Ovary (tissue), 3 donors: ENCODE results near the gene SF1.

Source experiments
- EP300 ChIP-seq: sonication (generic); formaldehyde crosslinking; IDR thresholded peaks from one replicate; pipeline ENCODE4 v1.6.1; 2017; ENCODE audit warnings: antibody characterized with exemption
- POLR2A ChIP-seq: fragments of 450-650 bp; IDR thresholded peaks from one replicate; pipeline ENCODE4 v1.6.1; 2017; ENCODE audit warnings: antibody characterized with exemption, mild to moderate bottlenecking, moderate library complexity
- TF ChIP-seq, protein P1 (sequence below), 3 donors: fragments of 450-650 bp in 2 of 3; fragments of 200-600 bp in 1 of 3; IDR thresholded peaks; one replicate each; pipeline versions ENCODE4 v1.5.1 to v1.8.0; 2016 to 2022; ENCODE audit warnings: antibody characterized with exemption in 3 of 3, mild to moderate bottlenecking in 1 of 3
- donor health status: DM: no; HTN: no; CAD: no.

DNA sequence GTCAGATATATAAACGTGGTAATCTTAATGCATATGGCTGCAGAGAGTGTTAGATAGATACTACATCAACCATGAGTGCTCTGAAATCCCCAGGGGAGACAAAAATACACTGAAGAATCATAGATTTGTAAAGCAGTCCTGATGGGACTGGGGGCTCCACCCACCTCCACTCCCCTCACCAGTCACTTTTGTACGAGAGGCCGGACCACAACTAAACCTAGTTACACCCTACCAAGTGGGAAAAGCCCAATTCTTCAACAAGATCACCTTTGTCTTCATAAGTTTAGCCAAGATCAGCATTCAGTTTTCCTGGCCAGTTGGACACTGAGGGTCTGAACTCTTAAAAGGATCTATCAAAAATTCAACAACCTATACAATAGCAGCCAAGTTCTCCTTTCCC is 1.5 kb downstream of the SF1 start:
- TF ChIP-seq, protein P1, sequence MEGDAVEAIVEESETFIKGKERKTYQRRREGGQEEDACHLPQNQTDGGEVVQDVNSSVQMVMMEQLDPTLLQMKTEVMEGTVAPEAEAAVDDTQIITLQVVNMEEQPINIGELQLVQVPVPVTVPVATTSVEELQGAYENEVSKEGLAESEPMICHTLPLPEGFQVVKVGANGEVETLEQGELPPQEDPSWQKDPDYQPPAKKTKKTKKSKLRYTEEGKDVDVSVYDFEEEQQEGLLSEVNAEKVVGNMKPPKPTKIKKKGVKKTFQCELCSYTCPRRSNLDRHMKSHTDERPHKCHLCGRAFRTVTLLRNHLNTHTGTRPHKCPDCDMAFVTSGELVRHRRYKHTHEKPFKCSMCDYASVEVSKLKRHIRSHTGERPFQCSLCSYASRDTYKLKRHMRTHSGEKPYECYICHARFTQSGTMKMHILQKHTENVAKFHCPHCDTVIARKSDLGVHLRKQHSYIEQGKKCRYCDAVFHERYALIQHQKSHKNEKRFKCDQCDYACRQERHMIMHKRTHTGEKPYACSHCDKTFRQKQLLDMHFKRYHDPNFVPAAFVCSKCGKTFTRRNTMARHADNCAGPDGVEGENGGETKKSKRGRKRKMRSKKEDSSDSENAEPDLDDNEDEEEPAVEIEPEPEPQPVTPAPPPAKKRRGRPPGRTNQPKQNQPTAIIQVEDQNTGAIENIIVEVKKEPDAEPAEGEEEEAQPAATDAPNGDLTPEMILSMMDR (IDR thresholded peaks at IDR 0.05), result no peak
- TF ChIP-seq POLR2A (no peak), EP300 (no peak)
